KOPT-K1 (cell line): ENCODE data around the gene HSD17B8.

Source experiments
- H3K27ac ChIP-seq: fragments of 200-600 bp; sonication (generic); 2 replicates; pipeline ENCODE4 v1.5.1; 2016; ENCODE audit warnings: antibody characterized with exemption, mild to moderate bottlenecking, low read depth, low read length; ENCODE audit not compliant: poor library complexity, severe bottlenecking
- H3K36me3 ChIP-seq: fragments of 200-600 bp; sonication (generic); 2 replicates; pipeline ENCODE4 v1.5.1; 2017; ENCODE audit warnings: antibody characterized with exemption, mild to moderate bottlenecking, low read length, moderate library complexity; ENCODE audit not compliant: insufficient read depth
- H3K9me3 ChIP-seq: fragments of 200-600 bp; sonication (generic); 2 replicates; pipeline ENCODE4 v1.5.1; 2017; ENCODE audit warnings: antibody characterized with exemption, low read length, mild to moderate bottlenecking; ENCODE audit not compliant: insufficient read depth, poor library complexity, severe bottlenecking

The HSD17B8 gene

DNA sequence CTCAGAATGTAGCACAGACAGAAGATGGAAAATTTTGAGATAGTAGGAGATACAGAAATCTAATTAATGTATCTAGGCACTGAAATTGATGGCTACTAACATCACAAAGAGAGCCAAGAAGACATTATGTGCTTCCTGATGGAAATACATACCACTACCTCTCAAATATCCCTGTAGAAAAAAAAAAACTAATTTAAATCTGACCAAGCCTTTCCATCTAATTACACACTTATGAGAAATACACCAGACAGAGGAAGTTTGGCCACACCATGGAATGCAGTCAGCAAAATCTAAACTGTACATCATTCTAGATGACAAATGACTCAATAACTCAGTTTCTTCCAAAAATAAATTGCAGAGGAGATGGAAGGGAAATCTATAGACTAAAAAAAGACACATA, 48.3 kb downstream of the HSD17B8 start:
- Histone ChIP-seq H3K36me3 (peaks cover 31% of the 10 kb centered on the region), H3K27ac (no peak overlapping the region)

DNA sequence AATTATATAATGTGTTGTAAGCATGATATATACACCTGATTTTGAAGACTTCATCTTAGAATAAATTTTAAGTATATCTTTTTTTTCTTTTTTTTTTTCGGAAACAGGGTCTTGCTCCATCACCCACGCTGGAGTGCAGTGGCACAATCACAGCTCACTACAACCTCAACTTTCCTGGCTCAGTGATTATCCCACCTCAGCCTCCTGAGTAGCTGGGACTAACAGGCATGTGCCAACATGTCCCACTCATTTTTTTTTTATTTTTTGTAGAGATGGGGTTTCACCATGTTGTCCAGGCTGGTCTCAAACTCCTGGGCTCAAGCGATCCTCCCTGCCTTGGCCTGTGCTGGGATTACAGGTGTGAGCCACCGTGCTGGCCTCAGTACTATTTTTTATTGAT, 50.1 kb downstream of the HSD17B8 start:
- Histone ChIP-seq H3K27ac (no peak overlapping the region), H3K36me3 (peaks cover 45% of the 10 kb centered on the region), H3K9me3 (peaks cover 7% of the 10 kb centered on the region)

More for the DNA sequence above, 48.3 kb downstream of the HSD17B8 start:
- no peaks in the 10 kb centered on the region for H3K9me3 ChIP-seq
